GM18870 (cell line): ENCODE measurements around the gene TSPAN11.
"Not testable (repeated sequence)": the region's sequence is repeated elsewhere in the genome, so short reads cannot be mapped to it uniquely, and the experiment has no call there.

ENCODE experiments used
- ATAC-seq: cut with Tn5 transposase; IDR thresholded peaks from one replicate; pipeline ENCODE4 v1.9.1; 2021; ENCODE audit warnings: moderate library complexity; ENCODE audit not compliant: unreplicated experiment

Gene TSPAN11, protein sequence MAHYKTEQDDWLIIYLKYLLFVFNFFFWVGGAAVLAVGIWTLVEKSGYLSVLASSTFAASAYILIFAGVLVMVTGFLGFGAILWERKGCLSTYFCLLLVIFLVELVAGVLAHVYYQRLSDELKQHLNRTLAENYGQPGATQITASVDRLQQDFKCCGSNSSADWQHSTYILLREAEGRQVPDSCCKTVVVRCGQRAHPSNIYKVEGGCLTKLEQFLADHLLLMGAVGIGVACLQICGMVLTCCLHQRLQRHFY

DNA sequence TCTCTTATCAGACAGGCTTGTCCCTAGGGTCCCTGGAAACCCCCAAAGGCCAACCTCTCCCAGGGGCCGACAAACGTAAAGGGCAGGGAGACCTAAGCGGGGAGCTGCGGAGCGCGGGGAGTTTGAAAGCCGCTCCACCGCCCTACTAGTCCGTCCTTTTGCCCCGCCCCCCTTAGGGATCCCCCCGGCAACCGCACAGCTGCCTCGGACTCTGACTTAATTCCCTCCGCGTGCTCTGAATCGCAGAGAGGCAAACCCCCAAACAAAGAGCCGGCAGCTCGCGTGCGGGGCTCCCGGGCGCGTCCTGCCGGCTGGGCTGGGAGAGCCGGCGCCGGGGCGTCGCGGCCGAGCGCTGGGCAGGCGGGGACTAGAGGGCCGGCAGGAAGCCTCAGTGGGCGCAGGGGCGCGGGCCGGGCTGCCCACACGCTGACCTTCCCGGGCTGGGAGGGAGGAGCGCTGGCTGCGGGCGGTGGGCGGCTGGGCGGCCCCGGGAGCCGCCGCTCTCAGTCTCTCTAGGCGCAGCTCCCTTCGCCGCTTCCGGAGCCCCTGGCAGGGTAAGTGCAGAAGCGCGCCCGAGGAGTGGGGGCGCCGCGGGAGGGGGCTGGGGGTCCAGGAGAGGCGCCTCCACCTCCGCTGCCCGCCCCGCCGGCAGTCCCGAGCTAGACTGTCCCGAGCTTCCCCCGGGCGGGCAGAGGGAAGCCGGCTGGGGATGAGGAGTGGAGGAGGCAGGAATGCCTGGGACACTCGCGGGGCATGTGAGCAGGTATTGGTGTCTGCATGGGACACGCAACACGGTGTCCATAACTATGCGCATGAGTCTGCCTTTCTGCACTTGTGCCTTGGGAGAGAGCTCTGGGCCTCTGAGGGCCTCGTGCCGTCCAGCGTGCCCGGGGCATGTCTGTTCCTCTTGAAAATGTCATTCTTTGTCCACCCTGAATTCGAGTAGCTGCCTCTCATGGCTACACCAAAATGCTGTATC, at the start of gene TSPAN11:
Gene TSPAN11, plus strand, starts transcription at position 506 of the 979 bp plus-strand sequence. CDS start 27,244 bp downstream, outside the sequence.
- ATAC-seq: no peak

DNA sequence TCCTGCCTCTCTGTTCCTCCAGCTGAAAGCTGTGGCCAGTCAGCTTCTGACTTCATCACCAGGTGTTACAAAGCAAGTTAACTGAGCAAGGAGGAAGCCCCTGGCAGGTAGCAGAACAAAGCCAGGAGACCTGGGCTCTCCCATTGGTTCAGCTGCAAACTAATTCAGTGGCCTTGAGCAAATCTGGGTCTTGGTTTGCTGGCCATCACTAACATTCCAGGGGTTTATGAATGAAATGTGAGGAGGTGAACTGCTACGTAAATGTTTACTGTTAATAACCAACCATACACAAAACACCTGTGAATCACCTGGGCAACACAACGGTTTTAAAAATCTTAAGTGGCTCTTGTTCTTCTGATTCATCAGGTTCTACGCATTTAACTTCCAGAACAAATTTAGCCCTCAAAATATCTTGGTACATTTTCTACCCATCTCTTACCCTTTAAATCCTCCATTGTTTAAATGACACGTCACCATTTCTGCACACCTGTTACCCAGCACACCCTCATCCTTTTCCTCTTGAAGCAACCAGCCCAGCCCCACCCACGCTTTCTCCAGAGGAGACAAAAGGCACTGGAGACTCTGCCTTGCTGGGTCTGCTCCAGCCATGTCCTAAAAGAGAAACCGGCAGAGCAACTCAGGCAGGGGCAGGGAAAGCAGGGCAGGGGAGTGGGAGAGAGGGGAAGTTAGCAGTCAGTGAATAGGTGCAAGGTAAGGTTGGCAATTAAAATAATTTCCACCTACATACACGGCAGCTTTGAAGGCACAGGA, 49.3 kb upstream of the TSPAN11 start:
- ATAC-seq: no peak

DNA sequence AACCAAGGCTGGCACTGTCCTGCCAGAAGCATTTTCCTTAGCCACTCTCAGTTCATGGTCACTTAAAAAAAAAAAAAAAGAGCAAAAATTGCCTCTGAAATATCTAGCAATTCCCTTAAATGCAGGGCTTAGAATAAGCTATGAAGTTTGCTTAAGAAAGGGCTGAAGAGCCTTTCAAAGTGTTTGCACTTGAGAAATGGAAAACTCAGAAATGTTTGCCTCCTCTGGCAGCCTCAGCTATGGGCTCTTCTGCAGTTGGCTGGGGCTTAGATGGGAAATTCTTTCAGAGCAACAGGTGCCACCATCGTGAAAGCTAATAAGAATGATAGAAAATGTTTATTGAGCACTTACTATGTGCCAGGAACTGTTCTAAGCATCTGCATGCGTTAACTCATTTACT, 48.5 kb upstream of the TSPAN11 start:
- no peak for ATAC-seq

DNA sequence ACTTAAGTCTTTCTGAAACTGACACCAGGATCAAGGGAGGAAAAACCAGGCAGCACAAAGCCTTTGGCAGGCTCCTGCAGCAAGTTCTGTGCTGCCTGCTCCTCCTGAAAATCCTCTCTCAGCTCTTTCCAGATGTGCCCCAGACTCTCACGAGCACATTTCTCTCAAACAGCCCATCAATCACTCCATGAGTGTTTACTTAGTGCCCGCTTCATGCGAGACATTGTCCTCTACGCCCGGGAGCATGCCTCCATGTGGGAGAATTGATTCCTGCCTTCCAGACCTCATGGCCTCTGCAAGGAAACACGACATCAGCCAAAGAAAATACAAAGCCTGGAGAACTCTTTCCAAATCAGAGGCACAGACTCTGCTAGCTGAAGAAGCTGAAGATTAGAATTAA, 46.5 kb upstream of the TSPAN11 start:
- no peak for ATAC-seq

DNA sequence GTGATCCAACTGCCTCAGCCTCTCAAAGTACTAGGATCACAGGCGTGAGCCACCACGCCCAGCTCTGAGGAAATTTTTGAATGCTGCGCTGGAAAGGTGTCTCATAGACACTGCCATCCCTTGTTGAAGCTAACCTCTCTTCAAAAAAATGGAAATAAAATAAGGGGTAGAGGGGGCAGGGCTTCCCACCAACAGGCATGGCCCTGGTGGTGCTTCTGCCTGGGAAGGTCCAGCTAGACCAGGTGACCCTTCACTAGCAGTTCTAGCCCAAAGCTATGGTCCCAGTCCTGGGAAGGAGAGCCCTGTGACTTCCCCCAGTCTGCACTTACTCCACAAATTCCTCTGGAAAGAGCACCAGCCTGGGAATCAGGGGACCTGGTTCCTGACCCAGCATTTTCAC, 45.7 kb upstream of the TSPAN11 start:
- no peak for ATAC-seq

DNA sequence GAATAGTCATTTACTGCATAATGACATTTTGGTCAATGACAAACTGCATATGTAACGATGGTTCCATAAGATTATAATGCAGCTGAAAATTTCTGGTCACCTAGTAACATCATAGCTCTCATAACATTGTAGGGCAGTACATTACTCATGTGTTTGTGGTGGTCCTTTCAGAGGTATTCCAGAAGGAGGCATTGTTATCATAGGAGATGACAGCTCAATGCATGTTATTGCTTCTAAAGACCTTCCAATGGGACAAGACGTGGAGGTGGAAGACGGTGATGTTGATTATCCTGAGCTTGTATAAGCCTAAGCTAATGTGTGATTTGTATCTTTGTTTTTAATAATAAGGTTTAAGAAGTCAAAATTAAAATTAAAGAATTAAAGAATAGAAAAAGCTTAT, 43.8 kb upstream of the TSPAN11 start:
- no peak for ATAC-seq

DNA sequence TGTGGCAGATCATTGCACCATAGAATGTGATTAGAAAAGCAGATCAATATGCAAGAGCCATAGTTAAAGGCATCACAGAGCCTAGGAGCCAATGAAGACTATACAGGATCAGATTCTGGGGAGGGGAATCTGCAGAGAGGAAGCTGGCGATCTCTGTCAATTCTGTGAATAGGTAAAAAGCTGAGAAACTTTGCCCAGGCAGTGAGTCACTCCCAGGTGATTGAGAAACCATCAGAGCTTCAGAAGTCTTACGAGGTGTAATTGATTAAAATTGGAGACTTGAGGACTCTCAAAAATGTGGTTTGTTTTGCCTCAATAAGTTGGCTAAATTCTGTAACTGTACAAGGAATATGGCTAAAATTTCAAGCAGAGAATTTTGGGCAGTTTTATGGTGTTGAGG, 41.7 kb upstream of the TSPAN11 start:
- ATAC-seq: no peak

DNA sequence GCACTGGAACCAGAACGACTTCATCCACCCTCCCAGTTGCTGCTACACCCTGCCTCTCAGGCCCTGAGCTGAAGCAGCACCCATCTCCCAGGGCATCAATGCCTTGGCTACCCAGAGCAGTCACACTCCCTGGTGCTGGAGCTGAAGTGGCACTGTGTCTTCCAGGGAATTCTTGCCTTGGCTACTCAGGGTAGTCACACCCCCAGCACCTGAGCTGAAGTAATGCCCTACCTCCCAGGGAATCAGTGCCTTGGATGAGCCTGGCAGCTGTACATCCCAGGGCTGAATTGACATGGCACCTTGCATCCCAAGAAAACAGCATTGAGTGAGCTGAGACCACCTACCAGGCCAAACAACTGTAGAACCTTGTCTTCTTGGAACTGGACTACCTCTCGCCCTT, 41.2 kb upstream of the TSPAN11 start:
- no peak for ATAC-seq

DNA sequence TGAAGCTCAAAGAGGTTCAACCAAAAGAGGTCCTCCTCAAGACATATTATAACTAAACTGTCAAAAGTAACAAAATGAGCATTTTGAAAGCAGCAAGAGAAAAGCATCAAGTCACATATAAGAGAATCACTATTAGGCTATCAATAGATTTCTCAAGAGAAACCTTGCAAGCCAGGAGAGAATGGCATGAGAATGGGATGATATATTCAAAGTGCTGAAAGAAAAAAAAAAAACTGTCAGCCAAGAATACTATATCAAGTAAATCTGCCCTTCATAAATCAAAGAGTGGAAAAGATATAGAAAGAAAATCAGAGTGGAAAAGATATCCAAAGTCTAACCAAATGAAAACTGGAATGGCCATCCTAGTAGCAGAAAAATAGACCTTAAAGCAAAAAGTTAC, 39.3 kb upstream of the TSPAN11 start:
- ATAC-seq: no peak

DNA sequence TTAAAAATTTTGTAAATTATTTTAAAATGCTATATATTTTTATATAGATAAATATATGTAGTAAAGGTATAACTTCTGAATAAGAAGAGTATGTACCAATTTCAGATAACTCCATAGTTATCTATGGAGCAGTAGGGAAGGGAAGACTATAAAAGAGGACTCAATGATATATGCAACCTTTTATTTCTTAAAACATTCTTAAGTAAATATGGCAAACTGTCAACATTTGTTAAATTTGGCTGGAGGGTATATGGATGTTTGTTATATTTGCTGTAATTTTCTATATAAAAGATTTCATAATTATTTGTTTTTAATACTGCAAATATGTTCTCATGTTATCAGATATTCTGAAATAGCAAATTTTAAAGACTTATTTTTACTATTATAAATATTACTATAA, 38.3 kb upstream of the TSPAN11 start:
- no peak for ATAC-seq

DNA sequence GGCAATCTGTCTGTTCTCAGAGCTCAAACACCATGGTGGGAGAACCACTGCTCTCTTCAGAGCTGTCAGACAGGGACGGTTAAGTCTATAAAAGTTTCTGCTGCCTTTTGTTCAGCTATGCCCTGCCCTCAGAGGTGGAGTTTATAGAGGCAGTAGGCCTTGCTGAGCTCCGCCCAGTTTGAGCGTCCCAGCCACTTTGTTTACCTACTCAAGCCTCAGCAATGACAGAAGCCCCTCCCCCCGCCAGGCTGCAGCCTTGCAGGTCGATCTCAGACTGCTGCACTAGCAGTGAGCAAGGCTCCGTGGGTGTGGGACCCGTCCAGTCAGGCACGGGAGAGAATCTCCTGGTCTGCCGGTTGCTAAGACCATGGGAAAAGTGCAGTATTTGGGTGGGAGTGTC, 32.0 kb upstream of the TSPAN11 start:
- ATAC-seq: not testable (repeated sequence)

DNA sequence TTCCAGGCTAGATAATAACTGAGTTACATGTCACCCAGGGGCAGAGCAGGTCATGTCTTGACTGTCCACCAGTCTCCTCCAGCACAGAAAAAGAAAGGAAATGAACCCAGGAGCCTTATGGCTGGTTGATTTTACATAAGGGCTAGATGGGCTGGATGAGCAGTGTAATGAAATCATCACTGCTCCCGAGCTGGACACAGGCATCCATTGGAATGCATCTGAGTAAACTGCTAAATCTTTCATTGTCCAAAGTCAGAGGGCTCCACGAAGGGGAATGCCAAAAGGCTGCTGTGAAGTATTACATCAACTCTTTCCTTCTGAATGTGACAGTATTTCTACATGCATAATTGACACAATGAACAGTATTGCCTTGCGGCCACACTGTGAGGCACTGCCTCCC, 30.1 kb upstream of the TSPAN11 start:
- no peak for ATAC-seq

DNA sequence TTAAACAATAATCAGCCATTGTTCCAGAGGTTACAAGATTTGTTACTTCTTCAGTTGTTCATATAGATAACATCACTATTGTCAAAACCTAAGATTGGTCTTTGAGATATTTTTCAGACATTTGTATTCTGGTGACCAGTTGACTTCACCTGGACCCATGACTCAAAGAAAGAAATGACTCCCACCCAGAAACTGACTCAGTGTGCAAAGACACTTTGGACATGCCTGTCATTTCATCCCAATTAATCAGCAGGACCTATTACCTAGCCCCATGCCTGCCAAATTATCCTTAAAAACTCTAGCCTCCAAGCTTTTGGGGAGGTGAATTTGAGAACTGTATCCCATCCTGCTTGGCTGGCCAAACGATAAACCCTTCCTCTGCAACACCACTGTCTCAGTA, 27.7 kb upstream of the TSPAN11 start:
- ATAC-seq: no peak

DNA sequence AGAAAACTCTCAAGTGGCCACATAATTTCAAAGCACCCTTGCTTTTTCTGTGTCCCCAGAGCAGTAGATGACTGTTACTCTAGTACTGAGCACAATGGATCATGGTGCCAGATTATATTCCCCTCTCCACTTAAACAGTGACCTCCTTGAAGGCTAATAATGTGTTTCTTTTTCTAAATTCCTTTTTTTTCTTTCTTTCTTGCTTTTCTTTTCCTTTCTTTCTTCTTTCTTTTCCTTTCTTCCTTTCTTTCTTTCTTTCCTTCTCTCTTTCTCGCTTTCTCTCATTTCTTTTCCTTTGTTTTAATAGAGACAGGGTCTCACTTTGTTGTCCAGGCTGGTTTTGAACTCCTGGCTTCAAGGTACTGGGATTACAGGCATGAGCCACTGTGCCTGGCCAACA, 26.2 kb upstream of the TSPAN11 start:
- no peak for ATAC-seq

DNA sequence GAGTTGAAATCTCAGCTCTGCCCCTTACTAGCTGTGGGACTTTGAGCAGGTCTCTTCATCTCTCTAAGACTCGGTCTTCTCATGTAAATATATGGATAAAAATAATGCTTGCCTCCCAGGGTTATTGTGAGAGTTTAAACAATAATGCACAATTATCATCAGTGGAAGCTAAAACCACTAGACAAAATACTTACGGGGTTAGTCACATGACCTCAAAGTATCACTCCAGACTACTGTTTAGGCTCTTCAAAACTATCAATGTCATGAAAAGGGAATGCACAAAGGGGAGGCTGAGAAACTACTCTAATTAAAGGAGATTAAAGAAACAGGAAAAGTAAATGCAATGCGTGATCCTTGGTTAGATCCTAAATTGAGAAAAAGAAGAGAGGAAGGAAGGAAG, 24.5 kb upstream of the TSPAN11 start:
- ATAC-seq: no peak

DNA sequence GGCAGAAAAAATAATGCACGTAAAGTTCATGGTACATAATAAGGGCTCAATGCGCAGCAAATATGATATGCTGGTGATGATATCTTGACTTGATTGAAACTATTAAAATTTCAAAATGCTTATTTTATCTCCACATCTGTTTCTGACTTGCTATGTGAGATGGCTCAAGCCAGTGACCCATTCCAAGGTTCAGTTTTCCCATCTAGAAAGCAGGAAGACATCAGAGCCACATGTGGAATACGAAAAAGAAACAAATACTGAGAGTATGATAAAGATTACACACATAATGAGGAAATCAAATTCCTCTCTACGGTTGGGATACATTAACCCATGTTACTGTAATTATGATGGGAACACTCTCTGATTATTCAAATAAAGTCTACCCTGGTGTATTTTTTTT, 24.0 kb upstream of the TSPAN11 start:
- ATAC-seq: no peak

DNA sequence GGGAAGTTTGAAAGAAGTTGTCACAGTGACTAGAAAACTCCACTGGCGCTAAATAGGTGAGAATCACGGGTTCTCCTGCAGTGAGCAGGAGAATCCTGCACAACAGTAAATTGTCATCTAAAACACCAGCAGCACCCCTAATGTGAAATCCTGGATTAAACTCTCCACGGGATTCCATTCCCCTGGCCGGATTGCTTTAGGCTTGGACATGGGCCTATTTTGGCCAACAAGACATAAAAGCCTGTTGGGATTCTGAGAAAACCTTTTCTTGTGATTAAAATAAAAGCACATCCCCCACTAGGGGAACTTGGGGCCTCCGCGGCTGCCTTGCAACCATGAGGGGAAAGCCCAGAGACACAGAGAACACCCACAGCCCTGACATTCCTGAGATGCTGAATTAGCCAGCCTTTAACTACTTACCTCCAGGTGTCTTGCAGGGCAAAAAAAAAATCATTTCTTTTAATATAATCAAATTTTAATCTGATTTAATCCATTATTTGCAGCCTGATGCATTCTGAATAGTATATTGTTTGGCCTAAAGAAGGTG, 21.0 kb upstream of the TSPAN11 start:
- ATAC-seq: no peak

DNA sequence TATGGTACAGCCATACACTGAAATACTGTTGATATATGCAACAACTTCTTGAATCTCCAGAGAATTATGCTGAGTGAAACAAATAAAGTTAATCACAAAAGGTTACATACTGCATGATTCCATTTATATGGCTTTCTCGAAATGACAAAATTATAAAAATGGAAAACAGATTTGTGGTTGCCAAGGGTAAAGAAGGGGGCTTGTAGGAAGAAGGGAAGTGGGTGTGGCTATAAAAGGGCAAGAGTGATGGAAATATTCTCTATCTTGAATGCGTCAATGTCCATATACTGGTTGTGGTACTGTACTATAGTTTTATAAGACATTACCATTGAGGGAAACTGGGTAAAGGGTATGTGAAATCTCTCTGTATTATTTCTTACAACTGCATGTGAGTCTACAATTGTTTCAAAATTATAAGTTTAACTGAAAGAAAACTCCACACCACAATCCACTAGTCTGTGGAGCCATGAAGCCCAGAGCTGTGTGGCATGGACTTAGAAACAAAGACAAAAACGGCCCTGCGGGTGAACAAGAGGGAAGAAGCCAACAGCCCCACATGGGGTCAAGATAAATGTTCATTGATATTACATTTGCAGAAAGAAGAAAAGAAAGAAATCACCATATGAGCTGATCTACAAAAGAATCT, 18.3 kb upstream of the TSPAN11 start:
- no peak for ATAC-seq

DNA sequence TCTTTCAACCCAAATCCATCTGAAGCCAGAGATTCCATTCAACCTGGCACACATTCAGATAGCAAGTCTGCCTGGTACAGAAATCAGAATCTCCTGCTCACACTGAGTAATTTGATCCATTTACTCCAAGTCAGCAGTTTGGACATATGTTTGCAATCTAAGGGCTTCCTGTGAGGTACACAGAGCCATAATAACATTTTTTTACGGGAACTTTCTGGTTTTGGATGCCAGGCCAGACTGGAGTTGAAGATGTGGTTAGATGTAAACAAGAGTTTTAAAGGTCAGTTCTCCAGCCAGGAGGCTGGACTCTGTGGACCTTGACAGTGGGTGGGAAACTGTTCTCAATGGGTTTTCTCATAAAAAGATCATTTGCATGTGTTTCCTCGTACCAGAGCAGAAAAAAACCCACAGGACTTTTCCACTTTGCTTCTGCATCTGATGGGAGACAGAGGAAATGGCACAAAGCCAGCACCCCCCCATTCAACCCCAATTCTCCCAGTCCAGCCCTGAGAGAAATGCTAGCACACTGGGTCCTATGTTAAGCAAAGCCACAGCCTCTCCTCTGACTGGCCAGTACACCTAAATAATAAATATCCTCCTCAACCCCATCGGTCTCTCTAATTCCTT, 17.7 kb upstream of the TSPAN11 start:
- ATAC-seq: no peak

DNA sequence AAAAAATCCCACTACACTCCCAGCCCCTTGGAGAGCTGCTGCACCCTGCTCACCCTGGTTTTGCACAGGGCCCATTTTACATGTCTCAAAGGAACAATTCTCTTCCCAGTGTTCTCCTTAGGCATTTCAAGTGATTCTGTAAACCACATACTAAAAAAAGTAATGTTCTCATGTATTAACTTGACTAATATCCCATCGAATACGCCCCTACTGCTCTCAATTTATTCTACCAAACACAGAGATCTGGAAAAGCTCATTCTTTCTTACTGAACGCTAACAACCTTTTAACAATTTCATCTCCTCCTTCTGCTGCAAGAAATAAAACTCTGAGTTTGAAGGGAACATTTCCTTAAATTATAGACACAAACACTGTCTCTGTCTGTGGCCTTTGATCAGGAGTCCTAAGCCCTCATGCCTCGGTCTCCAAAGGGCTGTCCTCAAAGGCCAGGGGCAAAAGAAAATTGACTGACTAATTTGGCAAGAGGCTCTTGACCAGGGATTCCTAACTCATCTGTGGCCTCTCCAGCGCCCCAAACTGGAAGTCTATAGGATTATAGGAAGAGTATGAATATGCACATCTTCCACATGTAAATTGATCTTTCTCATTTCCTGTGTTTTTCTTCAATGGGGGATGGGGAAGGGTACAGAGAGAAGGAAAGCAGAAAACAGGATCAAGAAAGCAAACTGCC, 17.1 kb upstream of the TSPAN11 start:
- ATAC-seq: no peak
